GM19193 (cell line): ENCODE data around the gene TFDP1.

Experiments used
- POLR2A ChIP-seq: IDR thresholded peaks from 4 replicates; pipeline ENCODE4 v1.6.1; 2011; ENCODE audit not compliant: insufficient read depth, insufficient read length; ENCODE audit errors: extremely low read depth

The TFDP1 gene

GRCh38 chr13:113638173-113638746 is 53.7 kb downstream of the TFDP1 start:
- no peak for TF ChIP-seq POLR2A

DNA sequence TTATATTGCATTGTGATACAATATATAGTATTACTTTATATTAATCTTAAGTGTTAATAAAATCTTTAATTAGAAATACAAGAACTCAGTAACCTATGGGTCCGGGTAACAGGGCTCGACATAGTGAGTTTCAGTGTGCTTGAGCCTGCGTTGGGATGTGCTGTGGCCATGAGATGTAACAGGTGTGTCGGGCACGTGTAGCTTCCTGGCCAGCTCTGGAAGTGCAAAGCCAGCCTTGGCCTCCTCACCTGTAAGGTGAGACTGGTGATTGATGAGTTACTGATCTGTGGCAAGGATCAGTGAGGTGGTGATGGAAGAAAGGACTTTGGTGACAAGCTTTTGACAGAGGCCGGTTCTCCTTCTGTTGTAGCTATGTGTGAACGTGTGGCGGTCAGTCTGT is 54.3 kb downstream of the TFDP1 start:
- TF ChIP-seq POLR2A: no peak

GRCh38 chr13:113639616-113640262 is 55.2 kb downstream of the TFDP1 start:
- no peak for TF ChIP-seq POLR2A

DNA sequence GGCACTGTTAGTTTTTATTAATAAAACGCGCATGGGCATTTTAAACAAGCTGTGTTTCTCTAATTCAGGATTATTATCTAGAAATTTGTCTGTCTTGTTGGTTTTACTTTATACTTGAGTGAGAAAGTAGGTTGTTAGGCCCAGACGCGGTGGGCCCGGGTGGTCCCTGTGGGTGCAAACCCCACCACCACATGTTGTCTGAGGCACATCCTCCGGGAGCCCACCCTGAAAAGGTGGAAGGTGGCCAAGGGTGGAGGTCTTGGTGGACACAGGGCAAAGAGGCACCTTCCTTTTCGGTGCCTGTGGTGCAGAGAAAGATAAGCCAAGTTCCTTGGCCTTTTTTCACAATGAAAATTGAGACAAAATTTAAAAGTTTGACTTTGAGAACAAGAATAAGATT is 56.9 kb downstream of the TFDP1 start:
- TF ChIP-seq POLR2A: no peak

- TF ChIP-seq POLR2A: no peak
Measured at GRCh38 chr13:113642563-113642962, 58.0 kb downstream of the TFDP1 start.

GRCh38 chr13:113643593-113643992 is 59.0 kb downstream of the TFDP1 start:
- no peak for TF ChIP-seq POLR2A

DNA sequence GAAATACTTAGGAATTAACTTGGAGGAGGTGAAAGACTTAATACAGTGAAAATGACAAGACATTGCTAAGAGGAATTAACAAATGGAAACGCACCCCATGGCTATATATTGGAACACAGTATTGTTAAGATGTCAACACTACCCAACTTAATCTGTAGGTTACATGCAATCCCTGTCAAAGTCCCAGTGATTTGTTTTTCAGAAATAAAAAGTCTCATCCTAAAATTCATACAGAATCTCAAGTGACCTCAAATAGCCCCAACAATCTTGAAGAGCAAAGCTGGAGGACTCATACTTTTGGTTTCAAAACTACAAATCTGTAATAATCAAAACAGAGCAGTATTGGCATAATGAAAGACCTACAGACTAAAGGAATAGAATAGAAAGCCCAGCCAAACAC is 60.2 kb downstream of the TFDP1 start:
- no peak for TF ChIP-seq POLR2A

DNA sequence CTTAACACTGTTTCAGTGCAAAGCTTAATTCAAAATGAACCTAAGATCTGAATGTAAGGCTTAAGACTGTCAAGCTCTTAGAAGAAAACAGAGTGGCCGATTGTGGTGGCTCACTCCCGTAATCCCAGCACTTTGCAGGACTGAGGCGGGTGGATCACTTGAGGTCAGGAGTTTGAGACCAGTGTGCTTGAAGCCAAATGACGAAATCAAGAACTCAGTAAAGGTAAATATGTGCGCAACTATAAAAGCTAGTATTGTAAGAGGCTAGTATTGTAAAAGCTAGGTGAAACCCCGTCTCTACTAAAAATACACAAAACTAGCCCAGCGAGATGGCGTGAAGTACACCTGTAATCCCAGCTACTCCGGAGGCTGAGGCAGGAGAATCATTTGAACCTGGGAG is 60.8 kb downstream of the TFDP1 start:
- no peak for TF ChIP-seq POLR2A

- TF ChIP-seq POLR2A: no peak
Measured at GRCh38 chr13:113646376-113646775, 61.8 kb downstream of the TFDP1 start.

- no peak for TF ChIP-seq POLR2A
Measured at GRCh38 chr13:113646921-113647340, 62.4 kb downstream of the TFDP1 start.

DNA sequence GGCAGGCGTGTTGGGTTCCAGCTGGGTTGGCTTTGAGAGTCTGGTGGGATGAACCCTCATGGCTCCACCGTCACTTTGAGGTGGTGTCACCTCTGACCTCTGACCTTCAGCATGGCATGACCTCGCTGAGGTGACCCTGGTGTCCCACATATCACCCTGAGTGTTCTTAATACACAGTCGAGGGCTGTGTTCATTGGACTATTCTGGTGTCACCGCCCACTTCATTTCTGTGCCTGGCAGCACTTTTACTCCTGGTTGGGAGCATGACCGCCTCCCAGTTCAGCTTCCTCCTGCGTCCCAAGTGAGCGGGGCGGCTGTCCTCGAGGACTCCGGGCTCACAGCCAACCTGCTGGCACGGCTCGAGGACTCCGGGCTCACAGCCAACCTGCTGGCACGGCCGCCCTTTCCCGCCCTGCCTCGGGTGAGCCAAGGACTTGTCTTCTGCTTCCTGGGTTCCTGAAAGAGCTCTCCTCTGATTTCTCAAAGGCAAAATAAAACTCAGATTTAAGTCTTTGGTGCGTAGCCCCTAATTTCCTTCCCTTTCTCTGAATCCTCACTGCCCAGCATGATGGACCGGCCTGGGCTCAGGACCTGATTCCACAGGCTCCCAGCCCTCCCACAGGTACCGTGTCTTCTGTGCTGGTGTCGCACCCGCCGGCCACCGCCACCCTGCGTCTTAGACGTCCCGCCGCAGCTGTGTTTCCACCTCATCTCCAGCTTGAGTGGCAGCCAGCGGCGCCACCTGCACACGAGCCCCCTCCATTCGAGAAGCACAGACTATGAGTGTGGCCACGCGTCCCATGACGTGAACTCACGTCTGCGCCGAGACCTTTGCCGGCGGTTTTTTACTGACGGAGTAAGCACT is 63.0 kb downstream of the TFDP1 start:
- no peak for TF ChIP-seq POLR2A

GRCh38 chr13:113648216-113648610 is 63.7 kb downstream of the TFDP1 start:
- no peak for TF ChIP-seq POLR2A

DNA sequence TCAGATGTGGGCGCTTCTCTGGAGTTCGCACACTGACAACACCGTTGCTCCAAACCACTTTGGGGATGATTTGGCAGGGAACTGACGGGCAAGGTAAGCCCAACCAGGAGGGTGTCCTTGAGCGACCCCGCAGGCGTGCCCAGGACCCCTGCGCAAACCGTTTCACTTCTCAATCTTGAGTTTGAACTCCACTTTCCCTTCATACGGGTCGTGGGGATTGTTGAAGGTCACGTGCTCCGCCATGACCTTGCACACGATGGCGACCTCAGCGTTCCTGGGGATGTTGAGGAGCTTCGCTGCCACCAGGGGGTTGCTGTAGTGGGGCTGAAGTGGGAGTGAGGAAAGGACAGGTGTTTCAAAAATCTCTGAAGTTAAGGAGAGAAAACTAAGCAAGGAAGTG is 64.7 kb downstream of the TFDP1 start:
- no peak for TF ChIP-seq POLR2A

DNA sequence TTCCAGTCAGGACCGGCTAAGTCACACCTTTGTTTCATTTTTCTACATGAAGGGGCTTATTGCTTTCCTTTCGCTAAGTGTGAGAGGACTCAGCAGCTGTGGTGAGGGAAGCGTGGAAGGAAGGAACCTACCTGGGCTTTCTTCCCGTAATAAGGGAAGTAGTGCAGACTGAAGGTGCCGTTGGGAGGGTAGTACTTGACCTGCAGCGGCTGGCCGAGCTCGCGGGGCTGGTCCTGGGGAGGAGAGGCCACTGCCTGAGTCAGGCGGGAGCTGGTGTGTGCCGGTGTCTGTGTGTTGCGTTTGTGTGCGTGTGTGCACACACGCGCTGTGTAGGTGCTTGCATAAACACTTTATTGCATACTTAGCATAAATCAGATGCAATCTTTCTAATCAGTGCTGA is 65.7 kb downstream of the TFDP1 start:
- no peak for TF ChIP-seq POLR2A

- no peak for TF ChIP-seq POLR2A
Measured at GRCh38 chr13:113650731-113651148, 66.2 kb downstream of the TFDP1 start.

DNA sequence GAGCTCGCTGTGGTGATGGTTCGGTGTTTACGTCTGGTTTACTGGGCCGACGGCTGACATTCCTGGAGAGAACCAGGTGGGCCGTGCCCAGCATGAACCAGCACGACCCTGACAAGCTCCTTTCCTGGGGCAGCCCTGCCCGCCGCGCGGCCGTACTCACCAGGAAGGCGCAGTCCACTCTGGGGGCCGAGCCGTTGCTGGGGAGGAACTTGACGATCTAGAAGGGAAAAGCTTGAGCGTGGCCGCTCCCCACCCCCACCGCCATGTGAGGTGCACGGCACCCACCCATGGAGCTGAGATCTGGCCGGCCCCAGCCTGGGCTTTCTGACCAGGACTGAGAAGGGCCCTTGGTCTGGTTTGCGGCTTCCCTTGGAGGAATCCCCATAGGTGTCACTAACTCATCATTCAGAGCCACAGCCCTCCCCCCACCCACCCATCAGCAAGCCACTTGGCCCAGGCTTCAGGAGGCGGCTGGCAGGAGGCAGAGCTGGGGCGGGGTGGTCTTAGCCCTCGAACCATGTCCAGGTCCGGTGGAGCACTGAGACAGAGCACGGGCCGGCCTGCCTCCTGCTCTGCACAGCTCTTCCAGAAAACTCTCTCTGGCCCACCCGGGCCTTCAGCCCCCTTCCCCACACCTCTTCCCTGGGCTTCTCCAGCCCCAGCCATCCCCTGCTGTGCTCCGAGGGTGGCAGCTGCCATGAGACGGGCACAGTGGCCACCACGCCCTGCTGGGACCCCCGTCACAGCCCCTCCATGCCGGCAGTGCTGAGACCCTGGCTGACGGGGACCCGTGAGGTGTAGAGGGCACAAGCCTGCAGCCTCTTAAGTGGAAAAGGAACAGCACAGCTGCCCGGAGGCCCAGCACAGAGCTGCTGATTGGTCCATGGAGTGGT is 67.2 kb downstream of the TFDP1 start:
- no peak for TF ChIP-seq POLR2A
